ENCODE measurements around the gene OR2V1. TPM values are rescaled to one million over a fixed set of nuclear protein-coding genes. Genes with fewer than 3 reads are reported as not detected.

OR2V1 gene
- total RNA-seq, 3 donors from 2014 or later: not detected

GRCh38 chr5:181160152-181160754 lies 29.3 kb upstream of the OR2V1 start:
- ATAC-seq (peak; percentile 49), DNase-seq (peak; percentile 18 to 74 (median 40))
- no peak for TF ChIP-seq CTCF (IDR thresholded peaks at IDR 0.05)
- Histone ChIP-seq H3K36me3 (ENCODE audit: low read depth) (no peaks in the 10 kb centered on the region), H3K4me3 (no peak overlapping the region), H3K4me1 (ENCODE audit: low read depth) (no peaks in the 10 kb centered on the region), H3K9me3 (no peaks in the 10 kb centered on the region)
- intact Hi-C loops (cut with DNase I, micrococcal nuclease): no loop called here

GRCh38 chr5:181159286-181160151 lies 28.6 kb upstream of the OR2V1 start:
- intact Hi-C loops (cut with DNase I, micrococcal nuclease): no loop called here
- TF ChIP-seq CTCF (IDR thresholded peaks at IDR 0.05): peak; percentile 88

GRCh38 chr5:181158869-181159268 lies 27.9 kb upstream of the OR2V1 start:
- H3K9me3 ChIP-seq: no peaks in the 10 kb centered on the region
- DNase-seq (no peak), ATAC-seq (no peak)
- intact Hi-C loops (cut with DNase I, micrococcal nuclease): no loop called here
- TF ChIP-seq CTCF (IDR thresholded peaks at IDR 0.05): no peak
- H3K4me1 ChIP-seq (ENCODE audit: low read depth): no peaks in the 10 kb centered on the region
- H3K4me3 ChIP-seq: no peak overlapping the region
- no peaks in the 10 kb centered on the region for H3K36me3 ChIP-seq (ENCODE audit: low read depth)

More at GRCh38 chr5:181159286-181160151, 28.6 kb upstream of the OR2V1 start:
- Histone ChIP-seq H3K4me3 (no peak overlapping the region), H3K9me3 (no peaks in the 10 kb centered on the region), H3K4me1 (ENCODE audit: low read depth) (no peaks in the 10 kb centered on the region), H3K36me3 (ENCODE audit: low read depth) (no peaks in the 10 kb centered on the region)
- ATAC-seq: peak; percentile 96
- peak; percentile 83 to 97 (median 95) for DNase-seq

- no peak overlapping the region for H3K4me3 ChIP-seq
- no peaks in the 10 kb centered on the region for H3K9me3 ChIP-seq
- no peaks in the 10 kb centered on the region for H3K36me3 ChIP-seq (ENCODE audit: low read depth)
- DNase-seq (no peak), ATAC-seq (no peak)
- no peaks in the 10 kb centered on the region for H3K4me1 ChIP-seq (ENCODE audit: low read depth)
- intact Hi-C loops (cut with DNase I, micrococcal nuclease): no loop called here
- no peak for TF ChIP-seq CTCF (IDR thresholded peaks at IDR 0.05)
These were observed 25.8 kb upstream of the OR2V1 start for GRCh38 chr5:181156758-181157157.

- ATAC-seq (no peak), DNase-seq (no peak)
- no peak for TF ChIP-seq CTCF (IDR thresholded peaks at IDR 0.05)
- no peaks in the 10 kb centered on the region for H3K9me3 ChIP-seq
- H3K4me3 ChIP-seq: no peak overlapping the region
- H3K4me1 ChIP-seq (ENCODE audit: low read depth): no peaks in the 10 kb centered on the region
- intact Hi-C loops (cut with DNase I, micrococcal nuclease): no loop called here
- no peaks in the 10 kb centered on the region for H3K36me3 ChIP-seq (ENCODE audit: low read depth)
These were observed 22.8 kb upstream of the OR2V1 start for GRCh38 chr5:181153814-181154213.

All from mucosa of descending colon (tissue), 3 donors.